ENCODE measurements around the gene GALNS.

GALNS gene

DNA sequence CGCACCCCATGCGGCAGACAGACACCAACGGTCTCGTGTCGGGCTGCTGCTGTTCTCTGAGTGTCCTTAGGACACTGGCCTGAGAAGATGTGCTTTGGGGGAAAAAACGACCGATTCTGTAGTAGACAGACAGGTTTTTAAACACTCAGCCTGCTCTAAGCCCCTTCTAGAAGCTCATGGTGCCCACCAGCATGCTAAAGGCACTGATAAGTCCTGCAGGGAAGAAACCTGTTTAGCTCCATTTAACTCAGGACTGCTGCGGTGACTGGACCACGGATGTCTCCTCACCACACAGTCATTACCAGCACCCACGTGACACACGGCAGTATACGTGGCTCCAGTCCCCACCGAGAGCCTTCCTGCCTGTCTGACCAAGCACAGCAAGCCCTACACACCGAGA is 26.0 kb downstream of the GALNS start:
- TF ChIP-seq, protein P1, sequence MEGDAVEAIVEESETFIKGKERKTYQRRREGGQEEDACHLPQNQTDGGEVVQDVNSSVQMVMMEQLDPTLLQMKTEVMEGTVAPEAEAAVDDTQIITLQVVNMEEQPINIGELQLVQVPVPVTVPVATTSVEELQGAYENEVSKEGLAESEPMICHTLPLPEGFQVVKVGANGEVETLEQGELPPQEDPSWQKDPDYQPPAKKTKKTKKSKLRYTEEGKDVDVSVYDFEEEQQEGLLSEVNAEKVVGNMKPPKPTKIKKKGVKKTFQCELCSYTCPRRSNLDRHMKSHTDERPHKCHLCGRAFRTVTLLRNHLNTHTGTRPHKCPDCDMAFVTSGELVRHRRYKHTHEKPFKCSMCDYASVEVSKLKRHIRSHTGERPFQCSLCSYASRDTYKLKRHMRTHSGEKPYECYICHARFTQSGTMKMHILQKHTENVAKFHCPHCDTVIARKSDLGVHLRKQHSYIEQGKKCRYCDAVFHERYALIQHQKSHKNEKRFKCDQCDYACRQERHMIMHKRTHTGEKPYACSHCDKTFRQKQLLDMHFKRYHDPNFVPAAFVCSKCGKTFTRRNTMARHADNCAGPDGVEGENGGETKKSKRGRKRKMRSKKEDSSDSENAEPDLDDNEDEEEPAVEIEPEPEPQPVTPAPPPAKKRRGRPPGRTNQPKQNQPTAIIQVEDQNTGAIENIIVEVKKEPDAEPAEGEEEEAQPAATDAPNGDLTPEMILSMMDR (IDR thresholded peaks at IDR 0.05; ENCODE audit: unreplicated experiment in 3 of 3): no peak
- H3K27me3 Mint-ChIP-seq (ENCODE audit: low read depth): no peaks in the 10 kb centered on the region
- no peaks in the 10 kb centered on the region for H3K9me3 Mint-ChIP-seq
- peaks cover 10% of the 10 kb centered on the region for H3K36me3 Mint-ChIP-seq (ENCODE audit: low read depth)
- no peak overlapping the region for H3K4me3 Mint-ChIP-seq
- peak overlapping the region; percentile 59 to 97 (median 89) for H3K27ac Mint-ChIP-seq
- H3K4me1 Mint-ChIP-seq: no peaks in the 10 kb centered on the region

DNA sequence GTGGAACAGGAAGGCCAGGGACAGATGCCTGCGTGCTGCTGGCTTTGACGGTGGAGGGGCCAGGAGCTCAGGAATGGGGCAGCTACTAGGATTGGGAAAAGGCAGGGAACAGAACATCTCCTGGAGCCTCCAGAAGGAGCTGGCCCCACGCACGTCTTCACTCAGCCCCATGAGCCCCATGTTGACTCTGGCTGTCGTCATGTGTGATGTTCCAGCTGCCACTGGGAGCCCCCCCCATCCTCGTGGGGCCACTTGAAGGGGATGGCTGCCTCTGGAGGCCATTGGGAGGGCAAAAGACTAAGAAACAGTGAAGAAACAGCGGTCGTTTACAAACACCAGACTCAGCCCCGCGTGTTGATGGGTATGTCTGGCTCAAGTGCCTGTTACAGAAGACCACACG is 26.5 kb downstream of the GALNS start:
- H3K9me3 Mint-ChIP-seq: no peaks in the 10 kb centered on the region
- no peak overlapping the region for H3K4me3 Mint-ChIP-seq
- peak overlapping the region; percentile 59 to 97 (median 89) for H3K27ac Mint-ChIP-seq
- no peaks in the 10 kb centered on the region for H3K27me3 Mint-ChIP-seq (ENCODE audit: low read depth)
- no peaks in the 10 kb centered on the region for H3K4me1 Mint-ChIP-seq
- TF ChIP-seq, protein P1 (IDR thresholded peaks at IDR 0.05; ENCODE audit: unreplicated experiment in 3 of 3): no peak
- H3K36me3 Mint-ChIP-seq (ENCODE audit: low read depth): peaks cover 8% of the 10 kb centered on the region

DNA sequence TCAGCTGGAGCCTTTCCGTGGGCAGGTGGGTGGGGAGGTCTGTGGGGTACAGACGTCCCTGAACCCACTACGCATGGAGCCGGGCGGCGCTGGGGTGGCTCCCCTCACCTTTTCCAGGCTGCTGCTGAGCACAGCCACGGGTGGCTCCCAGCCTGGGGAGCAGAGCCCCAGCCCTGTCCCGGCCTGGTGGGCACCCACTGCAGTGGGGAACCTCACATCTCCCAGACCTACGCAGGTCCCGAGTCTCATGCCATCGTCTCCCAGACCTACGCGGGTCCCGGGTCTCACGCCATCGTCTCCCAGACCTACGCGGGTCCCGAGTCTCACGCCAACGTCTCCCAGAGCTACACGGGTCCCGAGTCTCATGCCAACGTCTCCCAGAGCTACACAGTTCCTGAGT is 28.0 kb downstream of the GALNS start:
- H3K27ac Mint-ChIP-seq: no peak overlapping the region
- H3K4me1 Mint-ChIP-seq: no peaks in the 10 kb centered on the region
- TF ChIP-seq, protein P1 (IDR thresholded peaks at IDR 0.05; ENCODE audit: unreplicated experiment in 3 of 3): no peak
- H3K4me3 Mint-ChIP-seq: no peak overlapping the region
- H3K36me3 Mint-ChIP-seq (ENCODE audit: low read depth): peaks cover 2% of the 10 kb centered on the region
- H3K27me3 Mint-ChIP-seq (ENCODE audit: low read depth): no peaks in the 10 kb centered on the region
- no peaks in the 10 kb centered on the region for H3K9me3 Mint-ChIP-seq

DNA sequence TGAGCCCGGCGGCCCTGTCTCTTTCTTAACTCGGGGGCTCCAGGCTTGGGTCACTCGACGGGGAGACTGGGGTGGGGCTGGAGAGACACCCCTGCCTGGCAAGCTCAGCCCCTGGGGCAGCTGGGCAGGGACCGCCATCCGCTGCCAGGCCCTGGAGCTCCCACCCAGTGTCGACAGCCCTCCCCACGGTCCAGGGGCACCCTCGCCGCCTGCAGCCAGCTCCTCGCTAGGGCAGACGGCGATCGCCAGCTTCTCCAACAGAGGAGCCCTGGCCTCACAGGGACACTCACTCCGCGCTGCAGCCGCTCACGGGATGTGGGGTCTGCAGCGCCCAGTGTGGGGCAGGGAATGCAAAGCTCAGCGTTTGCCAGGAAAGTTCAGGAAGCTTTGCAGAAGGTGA is 29.0 kb downstream of the GALNS start:
- Mint-ChIP-seq H3K9me3 (no peaks in the 10 kb centered on the region), H3K36me3 (ENCODE audit: low read depth) (peaks cover 4% of the 10 kb centered on the region), H3K4me3 (no peak overlapping the region), H3K27me3 (ENCODE audit: low read depth) (no peaks in the 10 kb centered on the region), H3K4me1 (no peaks in the 10 kb centered on the region), H3K27ac (no peak overlapping the region)
- TF ChIP-seq, protein P1 (IDR thresholded peaks at IDR 0.05; ENCODE audit: unreplicated experiment in 3 of 3): no peak

DNA sequence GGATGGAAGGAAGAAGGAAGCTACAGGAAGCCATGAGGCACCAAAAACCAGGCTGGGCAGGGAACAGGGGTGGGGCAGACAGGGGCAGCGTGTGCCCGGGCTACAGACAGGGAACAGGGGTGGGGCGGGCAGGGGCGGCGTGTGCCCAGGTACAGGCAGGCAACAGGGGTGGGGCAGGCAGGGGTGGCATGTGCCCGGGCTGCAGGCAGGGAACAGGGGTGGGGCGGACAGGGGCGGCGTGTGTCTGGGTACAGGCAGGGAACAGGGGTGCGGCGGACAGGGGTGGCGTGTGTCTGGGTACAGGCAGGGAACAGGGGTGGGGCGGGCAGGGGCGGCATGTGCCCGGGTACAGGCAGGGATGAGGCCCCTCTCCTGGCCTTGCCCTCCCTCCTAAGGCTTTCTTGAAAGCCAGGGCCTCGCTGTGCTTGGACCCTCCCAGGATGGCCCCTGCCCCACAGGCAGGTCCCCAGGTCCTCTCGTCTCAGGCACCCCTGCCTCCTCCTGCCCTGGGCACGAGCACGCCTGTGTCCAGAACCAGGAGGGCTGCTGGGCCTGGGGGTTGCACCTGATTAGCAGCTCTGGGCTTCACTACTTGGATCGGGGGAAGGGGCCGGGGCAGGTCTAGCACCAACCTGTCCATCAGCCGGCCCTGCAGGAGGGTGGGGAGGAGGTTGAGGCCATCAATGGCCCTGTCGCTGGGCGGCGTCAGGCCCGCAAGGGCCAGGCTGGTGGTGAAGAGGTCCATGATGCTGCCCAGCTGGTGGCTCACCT is 30.5 kb downstream of the GALNS start:
- no peaks in the 10 kb centered on the region for H3K9me3 Mint-ChIP-seq
- no peaks in the 10 kb centered on the region for H3K27me3 Mint-ChIP-seq (ENCODE audit: low read depth)
- TF ChIP-seq, protein P1 (IDR thresholded peaks at IDR 0.05; ENCODE audit: unreplicated experiment in 3 of 3): no peak
- H3K36me3 Mint-ChIP-seq (ENCODE audit: low read depth): peaks cover 5% of the 10 kb centered on the region
- no peak overlapping the region for H3K4me3 Mint-ChIP-seq
- no peaks in the 10 kb centered on the region for H3K4me1 Mint-ChIP-seq
- no peak overlapping the region for H3K27ac Mint-ChIP-seq

DNA sequence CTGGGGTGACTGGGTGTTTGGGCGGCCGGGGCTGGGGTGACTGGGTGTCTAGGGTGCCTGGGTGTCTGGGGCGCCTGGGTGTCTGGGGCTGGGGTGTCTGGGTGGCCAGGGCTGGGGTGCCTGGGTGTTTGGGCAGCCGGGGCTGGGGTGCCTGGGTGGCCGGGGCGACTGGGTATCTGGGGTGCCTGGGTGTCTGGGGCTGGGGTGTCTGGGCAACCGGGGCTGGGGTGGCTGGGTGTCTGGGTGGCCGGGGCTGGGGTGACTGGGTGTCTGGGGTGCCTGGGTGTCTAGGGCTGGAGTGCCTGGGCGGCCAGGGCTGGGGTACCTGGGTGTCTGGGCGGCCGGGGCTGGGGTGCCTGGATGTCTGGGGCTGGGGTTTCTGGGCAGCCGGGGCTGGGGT is 31.6 kb downstream of the GALNS start:
- no peaks in the 10 kb centered on the region for H3K4me1 Mint-ChIP-seq
- no peaks in the 10 kb centered on the region for H3K9me3 Mint-ChIP-seq
- H3K4me3 Mint-ChIP-seq: no peak overlapping the region
- TF ChIP-seq, protein P1 (IDR thresholded peaks at IDR 0.05; ENCODE audit: unreplicated experiment in 3 of 3): no peak
- H3K27ac Mint-ChIP-seq: no peak overlapping the region
- H3K36me3 Mint-ChIP-seq (ENCODE audit: low read depth): peaks cover 5% of the 10 kb centered on the region
- H3K27me3 Mint-ChIP-seq (ENCODE audit: low read depth): no peaks in the 10 kb centered on the region
